HepG2 (cell line): ENCODE results near the gene ABCE1. TPM values are rescaled to one million over a fixed set of nuclear protein-coding genes. Genes with fewer than 3 reads are reported as not detected.

ENCODE experiments used
- CCAR2 ChIP-seq: fragments of 200-400 bp; formaldehyde crosslinking; optimal IDR thresholded peaks from 2 replicates; pipeline ENCODE3; 2018; ENCODE audit warnings: low read depth, mild to moderate bottlenecking, low read length, moderate library complexity
- CHD4 ChIP-seq: fragments of 200-600 bp; sonication (generic); IDR thresholded peaks from 2 replicates; pipeline ENCODE4 v1.7.0; 2017; ENCODE audit warnings: mild to moderate bottlenecking, low read length, borderline replicate concordance
- CTCF ChIP-seq: sonication (generic); formaldehyde crosslinking; IDR thresholded peaks from 2 replicates; pipeline ENCODE4 v1.5.0; 2020; ENCODE audit warnings: mild to moderate bottlenecking, missing genetic modification reagents, moderate library complexity
- DZIP1 ChIP-seq: sonication (generic); formaldehyde crosslinking; IDR thresholded peaks from 2 replicates; pipeline ENCODE4 v1.5.0; 2020; ENCODE audit warnings: mild to moderate bottlenecking, missing genetic modification reagents
- FOSL1 ChIP-seq: sonication (generic); formaldehyde crosslinking; IDR thresholded peaks from 2 replicates; pipeline ENCODE4 v1.9.0; 2021; ENCODE audit warnings: missing genetic modification reagents, borderline replicate concordance
- HCFC1 ChIP-seq: fragments of 150-350 bp; IDR thresholded peaks from 2 replicates; pipeline ENCODE4 v1.6.1; 2014; ENCODE audit warnings: low read depth, low read length
- HOXA3 ChIP-seq: sonication (generic); formaldehyde crosslinking; IDR thresholded peaks from 2 replicates; pipeline ENCODE4 v1.5.0; 2020; ENCODE audit warnings: missing genetic modification reagents
- HOXA9 ChIP-seq: sonication (generic); formaldehyde crosslinking; IDR thresholded peaks from 2 replicates; pipeline ENCODE4 v1.8.1; 2022; ENCODE audit warnings: missing genetic modification reagents, mild to moderate bottlenecking, moderate library complexity, borderline replicate concordance
- KLF15 ChIP-seq: sonication (generic); formaldehyde crosslinking; IDR thresholded peaks from 2 replicates; pipeline ENCODE4 v1.8.1; 2023; ENCODE audit warnings: borderline replicate concordance, mild to moderate bottlenecking, inconsistent platforms, missing genetic modification reagents, mixed read lengths
- NFRKB ChIP-seq: fragments of 450-650 bp; IDR thresholded peaks from 2 replicates; pipeline ENCODE4 v1.6.1; 2017
- POLR2AphosphoS5 ChIP-seq: IDR thresholded peaks from 2 replicates; pipeline ENCODE4 v1.6.1; 2012; ENCODE audit warnings: low read depth, low read length
- PRDM4 ChIP-seq: sonication (generic); formaldehyde crosslinking; IDR thresholded peaks from 2 replicates; pipeline ENCODE4 v1.9.0; 2021; ENCODE audit warnings: missing genetic modification reagents, borderline replicate concordance
- SAP130 ChIP-seq: IDR thresholded peaks from 2 replicates; pipeline ENCODE4 v1.6.1; 2016; ENCODE audit warnings: low read depth
- TCF7 ChIP-seq: sonication (generic); IDR thresholded peaks from 2 replicates; pipeline ENCODE4 v1.6.1; 2016; ENCODE audit warnings: antibody characterized with exemption, low read depth
- U2AF2 ChIP-seq: fragments of 200-400 bp; formaldehyde crosslinking; IDR thresholded peaks from 2 replicates; pipeline ENCODE4 v1.6.1; 2017; ENCODE audit warnings: low read depth, mild to moderate bottlenecking, low read length
- ZNF143 ChIP-seq: sonication (generic); formaldehyde crosslinking; IDR thresholded peaks from 2 replicates; pipeline ENCODE4 v1.4.0; 2020; ENCODE audit warnings: missing genetic modification reagents
- ZNF207 ChIP-seq: fragments of 450-650 bp; IDR thresholded peaks from 2 replicates; pipeline ENCODE4 v1.6.1; 2016; ENCODE audit warnings: antibody characterized with exemption, borderline replicate concordance
- ZNF235 ChIP-seq: sonication (generic); formaldehyde crosslinking; IDR thresholded peaks from 2 replicates; pipeline ENCODE4 v1.8.1; 2023; ENCODE audit warnings: mild to moderate bottlenecking, missing genetic modification reagents, borderline replicate concordance
- ZNF296 ChIP-seq: sonication (generic); formaldehyde crosslinking; conservative IDR thresholded peaks from 2 replicates; pipeline ENCODE4 v1.5.0; 2020; ENCODE audit warnings: mild to moderate bottlenecking, missing genetic modification reagents
- ZNF441 ChIP-seq: sonication (generic); formaldehyde crosslinking; IDR thresholded peaks from 2 replicates; pipeline ENCODE4 v1.7.0; 2021; ENCODE audit warnings: missing genetic modification reagents, borderline replicate concordance
- polyA plus RNA-seq, 8 experiments: library from polyadenylated mRNA; depleted of rRNA in 3 of 8; stranded (reverse) in 7 of 8; unstranded in 1 of 8; fragments of >200 nt; fragmentation: Illumina TruSeq in 4 of 8; extraction: Trizol in 4 of 8; gene quantifications; 2 replicates each; pipeline versions ENCODE4 v1.2.1 to v1.2.3, GENCODE V29; 2011 to 2016; ENCODE audit warnings: low read depth in 4 of 8, missing spikeins in 1 of 8, mixed read lengths in 1 of 8; ENCODE audit not compliant: insufficient read depth in 1 of 8
- total RNA-seq, 5 experiments: library from RNA; depleted of rRNA; stranded (reverse); fragments of >200 nt; fragmentation: Illumina TruSeq; extraction: Trizol; gene quantifications; 2 replicates each; pipeline ENCODE4 v1.2.3, GENCODE V29; 2016; ENCODE audit warnings: low read depth in 1 of 5

ABCE1 gene
- total and polyA plus RNA-seq, 2 of the 13 experiments (the other 11 are each of a cell fraction or from before 2014, with no cell fraction given): 50.8 to 139 TPM

GRCh38 chr4:145097821-145098674, at the start of gene ABCE1, which contains the start of gene ANAPC10 (continued):
- TF ChIP-seq CTCF (peak; percentile 47; the same call in 1 of the 2 replicates), HOXA9 (peak; percentile 62; the same call in 1 of the 2 replicates), POLR2AphosphoS5 (peak; percentile 90), ZNF143 (CRISPR knock-in tag) (peak; percentile 80), PRDM4 (no peak), HCFC1 (peak; percentile 64), DZIP1 (CRISPR knock-in tag) (no peak), FOSL1 (CRISPR knock-in tag) (no peak), TCF7 (no peak), U2AF2 (no peak), SAP130 (CRISPR knock-in tag) (peak; percentile 97), ZNF296 (no peak), ZNF235 (no peak; the same call in 1 of the 2 replicates), NFRKB (peak; percentile 82), ZNF441 (CRISPR knock-in tag) (no peak), KLF15 (CRISPR knock-in tag) (no peak), CCAR2 (no peak), HOXA3 (CRISPR knock-in tag) (peak; percentile 100), CHD4 (no peak), ZNF207 (no peak)
